Measurements from ENCODE around the gene MEF2D.

Gene MEF2D

DNA sequence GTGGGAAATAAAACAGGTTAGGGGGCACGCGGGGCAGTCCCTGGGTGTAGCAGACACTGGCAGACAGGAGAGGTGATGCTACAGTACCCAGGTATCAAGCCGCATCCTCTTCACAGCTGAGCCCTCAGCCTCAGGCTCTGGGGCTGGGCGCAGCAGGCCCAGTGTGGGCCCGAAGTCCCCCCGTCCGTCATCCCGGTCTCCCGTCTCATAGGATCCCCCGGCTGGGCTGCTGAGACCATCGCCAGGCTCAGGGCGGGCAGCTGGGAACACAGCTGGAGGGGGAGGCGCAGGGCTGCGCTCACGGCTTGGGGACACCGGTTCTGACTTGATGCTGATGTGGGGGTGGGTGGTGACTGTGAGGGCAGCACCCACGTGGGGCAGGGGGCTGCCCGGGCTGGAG lies 32.7 kb downstream of the MEF2D start:
- peak; percentile 33 for DNase-seq (ENCODE audit: low spot score)

DNA sequence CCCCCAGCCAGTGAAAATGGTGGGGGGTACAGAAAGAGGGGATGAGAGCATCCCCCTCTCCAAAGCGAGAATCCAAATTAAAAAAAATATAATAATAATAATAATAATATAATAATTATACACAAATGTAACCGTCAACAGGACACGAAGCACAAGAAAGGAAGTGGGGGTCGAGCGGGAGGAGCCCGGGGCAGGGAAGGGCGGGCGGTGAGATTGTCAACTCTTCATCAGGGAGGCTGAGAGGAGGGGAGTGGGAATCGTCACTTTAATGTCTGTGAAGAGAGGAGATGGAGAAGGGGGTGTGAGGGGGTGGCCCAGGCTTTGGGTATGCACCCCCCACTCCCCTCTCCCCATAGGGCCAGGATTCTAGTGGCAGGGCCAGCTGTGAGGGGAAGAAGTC lies 33.2 kb downstream of the MEF2D start:
- DNase-seq (ENCODE audit: low spot score) = peak; percentile 22

DNA sequence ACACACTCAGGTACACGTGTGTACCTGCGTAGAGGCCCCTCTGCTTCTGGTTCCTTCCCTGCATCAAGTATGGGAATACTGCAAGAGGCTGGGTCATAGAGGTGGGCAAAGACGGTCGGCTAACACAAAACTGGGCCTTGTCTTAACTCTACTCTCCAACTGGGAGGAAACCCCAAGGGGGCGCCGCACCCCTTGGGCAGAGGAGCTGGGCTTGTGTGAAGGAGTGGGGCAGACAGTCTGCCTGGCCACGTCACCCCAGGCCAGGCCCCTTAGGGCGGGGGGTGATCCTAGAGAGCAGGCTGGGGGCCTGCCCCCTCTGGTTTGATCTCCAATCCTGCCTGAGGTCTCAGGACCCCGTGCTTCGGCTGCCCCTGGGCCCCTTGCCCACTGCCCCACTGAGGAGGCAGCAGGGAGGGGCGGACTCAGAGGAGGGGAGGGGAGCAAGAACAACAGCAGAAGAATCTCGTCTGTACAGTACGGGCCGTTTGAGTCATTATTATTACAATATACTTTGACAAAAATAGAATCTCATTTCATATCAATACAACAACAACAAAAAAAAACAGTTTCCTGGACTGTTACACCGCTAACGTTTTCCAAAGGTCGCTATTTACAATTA lies 34.7 kb downstream of the MEF2D start:
- peak; percentile 65 for DNase-seq (ENCODE audit: low spot score)

DNA sequence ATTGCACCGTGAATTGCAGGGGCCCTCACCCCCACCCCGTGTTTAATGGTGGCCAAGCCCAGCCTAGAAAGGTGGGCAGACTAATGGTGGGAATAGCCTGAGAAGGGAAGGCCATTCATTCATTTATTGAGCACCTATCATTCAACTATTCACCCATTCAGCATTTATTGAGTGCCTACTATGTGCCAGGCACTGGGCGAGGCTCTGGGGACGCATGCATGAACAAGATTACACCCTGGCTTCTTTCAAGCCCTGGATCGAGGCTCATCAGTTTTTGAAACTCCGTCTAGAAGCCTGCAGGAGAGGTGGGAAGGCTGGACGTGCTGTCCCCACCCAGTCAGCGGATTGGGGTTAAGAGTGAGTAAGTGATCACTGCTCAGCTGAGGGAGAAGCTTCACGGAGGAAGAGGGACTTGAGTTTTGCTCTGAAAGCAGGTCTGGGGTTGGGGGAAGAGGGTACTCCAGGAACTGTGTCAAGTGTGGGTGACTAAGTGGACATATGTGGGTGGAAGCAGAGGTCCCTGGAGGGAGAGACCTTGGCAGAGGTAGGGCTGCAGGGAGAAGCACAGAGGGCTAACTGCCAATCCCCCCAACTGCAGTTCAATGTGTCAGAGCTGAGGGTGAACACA lies 35.6 kb downstream of the MEF2D start:
- DNase-seq (ENCODE audit: low spot score) = no peak

DNA sequence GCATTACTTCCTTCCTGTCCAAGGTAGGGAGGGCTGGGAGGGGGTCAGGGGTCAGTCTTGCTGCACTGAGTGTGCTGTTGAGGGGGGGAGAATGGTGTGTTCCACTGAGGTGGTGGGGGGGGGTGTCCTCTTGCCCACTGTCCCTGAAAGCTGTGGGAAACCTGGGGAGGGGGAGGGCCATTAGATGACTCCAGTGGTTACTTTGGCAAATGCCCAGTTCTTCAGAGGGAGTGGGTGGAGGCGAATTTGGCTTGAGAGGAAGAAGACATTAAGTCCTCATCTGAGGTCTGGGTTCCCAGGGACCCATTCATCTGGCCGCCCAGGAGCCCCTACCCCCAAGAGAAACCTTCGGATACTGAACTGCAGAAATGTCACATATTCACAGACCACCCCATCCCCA lies 36.2 kb downstream of the MEF2D start:
- DNase-seq (ENCODE audit: low spot score) = no peak

DNA sequence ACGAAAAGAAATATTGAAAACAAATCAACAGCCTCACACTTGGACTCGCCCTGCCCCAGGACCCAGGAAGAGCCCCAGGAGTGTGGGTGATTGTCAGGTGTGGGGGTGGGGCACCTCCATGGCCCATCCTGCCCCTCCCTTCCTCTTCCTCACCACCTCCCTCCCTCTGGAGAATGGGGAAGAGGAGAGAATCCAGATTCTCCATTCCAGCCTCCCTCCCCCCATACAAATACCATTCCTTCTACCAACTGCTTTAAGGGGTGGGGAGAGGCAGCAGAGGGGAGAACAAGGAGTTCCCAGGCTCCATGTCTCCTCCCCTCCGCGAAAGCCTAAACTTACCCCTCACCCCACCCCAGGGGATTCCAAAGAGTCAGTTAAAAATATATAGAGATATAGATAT lies 36.7 kb downstream of the MEF2D start:
- no peak for DNase-seq (ENCODE audit: low spot score)

DNA sequence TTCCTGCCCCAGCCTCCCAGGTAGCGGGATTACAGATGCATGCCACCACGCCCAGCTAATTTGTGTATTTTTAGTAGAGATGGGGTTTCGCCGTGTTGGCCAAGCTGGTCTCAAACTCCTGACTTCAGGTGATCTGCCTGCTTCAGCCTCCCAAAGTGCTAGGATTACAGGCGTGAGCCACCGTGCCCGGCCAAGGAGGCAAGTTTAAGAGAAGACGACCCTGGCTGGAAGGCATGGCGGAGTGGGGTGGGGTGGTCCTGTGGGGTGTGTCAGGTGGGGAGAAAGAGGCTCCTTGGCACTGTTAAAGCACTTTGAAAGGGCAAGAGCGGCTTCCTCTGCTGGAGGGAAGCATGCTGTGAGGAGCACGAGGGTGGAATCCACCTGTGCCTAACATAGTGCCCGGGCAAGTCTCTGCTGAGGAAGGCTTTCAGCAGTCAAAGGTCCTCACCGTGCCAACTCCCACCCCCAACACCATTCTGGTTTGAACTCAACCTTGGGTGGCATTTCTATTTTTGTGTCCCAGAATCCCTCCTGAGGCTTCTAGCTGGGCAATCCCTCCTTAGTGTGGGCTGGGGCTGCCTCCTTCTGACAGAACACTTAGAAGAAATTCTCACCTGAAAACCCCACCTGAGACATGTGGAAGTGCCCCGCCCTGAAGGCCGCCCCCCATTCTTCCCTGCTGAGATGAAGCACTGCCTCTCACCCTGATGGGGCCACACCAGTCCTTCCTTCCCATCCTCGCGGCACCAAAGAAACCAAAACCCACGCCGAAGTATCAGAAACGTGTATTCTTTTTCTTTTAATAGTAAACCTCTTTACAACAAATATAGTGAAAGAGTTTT lies 37.4 kb downstream of the MEF2D start:
- peak; percentile 18 for DNase-seq (ENCODE audit: low spot score)

DNA sequence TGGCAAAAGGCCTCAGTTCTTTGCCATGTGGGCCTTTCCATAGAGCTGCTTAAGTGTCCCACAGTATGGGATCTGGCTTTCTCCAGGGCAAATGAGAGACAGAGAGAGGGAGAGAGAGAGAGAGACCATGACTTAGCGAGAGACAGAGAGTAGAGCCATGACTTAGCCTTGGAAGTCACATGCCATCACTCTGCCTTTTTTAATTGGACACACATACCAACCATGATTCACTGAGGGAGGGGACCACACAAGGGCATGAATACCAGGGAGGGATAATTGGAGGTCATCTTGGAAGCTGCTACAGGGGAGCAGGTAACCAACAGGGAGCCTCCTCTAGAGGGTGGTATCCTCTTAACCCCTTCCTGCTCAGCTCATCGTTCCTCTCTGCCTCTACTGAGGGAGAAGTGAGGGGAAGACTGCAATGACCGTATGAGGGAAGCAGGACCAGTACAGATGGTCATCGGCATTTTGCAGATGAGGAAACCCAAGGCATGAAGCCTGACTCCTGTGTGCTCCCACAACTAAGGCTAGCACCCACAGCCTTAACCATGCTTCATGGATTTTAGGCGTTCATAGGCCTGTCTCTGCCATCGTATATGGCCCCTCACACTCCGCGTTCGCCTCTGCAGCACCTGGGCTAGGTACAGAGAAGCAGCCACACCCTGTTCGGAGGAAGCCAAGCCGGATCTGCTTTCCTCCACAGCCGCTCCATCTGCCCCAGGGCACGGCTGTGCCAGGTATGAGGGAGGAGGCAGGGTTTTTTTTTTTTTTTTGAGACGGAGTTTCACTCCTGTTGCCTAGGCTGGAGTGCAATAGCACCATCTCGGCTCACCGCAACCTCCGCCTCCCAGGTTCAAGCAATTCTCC lies 38.6 kb downstream of the MEF2D start:
- DNase-seq (ENCODE audit: low spot score) = no peak

DNA sequence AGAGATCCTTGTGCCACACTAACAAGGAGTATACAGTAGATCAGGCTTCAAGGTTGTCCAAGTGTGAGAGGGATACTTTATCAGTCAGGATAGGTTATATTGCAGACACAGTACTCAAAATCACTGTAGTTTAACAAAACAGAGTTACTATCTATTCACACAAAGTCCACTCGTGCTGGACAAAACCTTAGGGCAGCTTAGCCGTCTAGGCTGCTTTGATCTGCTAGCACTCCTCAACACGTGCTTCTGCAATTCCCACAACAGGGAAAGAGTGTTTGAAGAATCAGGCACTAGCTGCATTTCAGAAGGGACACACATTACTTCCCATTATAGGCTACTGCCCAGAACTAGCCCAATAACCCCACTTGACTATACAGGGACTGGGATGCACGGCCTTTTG lies 39.5 kb downstream of the MEF2D start:
- no peak for DNase-seq (ENCODE audit: low spot score)

DNA sequence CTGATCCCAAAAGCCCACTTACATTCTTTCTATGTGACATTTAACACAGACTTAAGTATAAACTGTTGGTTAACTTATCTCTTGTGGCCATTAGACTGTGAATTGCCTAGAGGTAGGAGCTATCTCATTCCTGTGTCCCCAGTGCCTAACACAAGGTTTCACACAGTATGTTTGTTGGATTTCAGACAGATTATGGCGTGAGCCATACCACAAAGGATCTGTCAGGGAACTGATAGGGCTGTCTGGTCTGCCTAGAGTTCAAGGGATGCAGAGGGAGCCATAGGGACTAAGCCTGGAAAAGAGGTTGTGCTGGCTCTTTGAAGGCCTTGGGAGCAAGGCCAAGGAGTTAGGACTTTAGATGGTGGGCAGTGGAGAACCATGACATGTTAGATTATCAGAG lies 40.0 kb downstream of the MEF2D start:
- DNase-seq (ENCODE audit: low spot score) = no peak

DNA sequence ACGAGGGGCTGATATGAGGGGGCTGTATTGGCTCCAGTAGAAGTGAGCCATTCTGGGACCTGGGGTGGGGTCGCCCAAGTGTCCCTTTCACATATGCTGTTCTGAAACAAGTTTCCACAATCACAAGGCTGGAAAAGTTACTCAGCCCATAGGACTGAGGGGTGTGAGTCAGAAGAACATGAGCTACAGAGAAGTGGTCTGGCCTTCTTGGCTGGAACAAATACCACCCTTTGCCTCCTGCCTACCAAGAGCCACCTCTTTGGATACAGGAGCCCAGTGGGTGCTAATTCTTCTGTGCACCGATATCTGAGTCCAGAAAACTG lies 42.4 kb downstream of the MEF2D start:
- peak; percentile 5 for DNase-seq (ENCODE audit: low spot score)

DNA sequence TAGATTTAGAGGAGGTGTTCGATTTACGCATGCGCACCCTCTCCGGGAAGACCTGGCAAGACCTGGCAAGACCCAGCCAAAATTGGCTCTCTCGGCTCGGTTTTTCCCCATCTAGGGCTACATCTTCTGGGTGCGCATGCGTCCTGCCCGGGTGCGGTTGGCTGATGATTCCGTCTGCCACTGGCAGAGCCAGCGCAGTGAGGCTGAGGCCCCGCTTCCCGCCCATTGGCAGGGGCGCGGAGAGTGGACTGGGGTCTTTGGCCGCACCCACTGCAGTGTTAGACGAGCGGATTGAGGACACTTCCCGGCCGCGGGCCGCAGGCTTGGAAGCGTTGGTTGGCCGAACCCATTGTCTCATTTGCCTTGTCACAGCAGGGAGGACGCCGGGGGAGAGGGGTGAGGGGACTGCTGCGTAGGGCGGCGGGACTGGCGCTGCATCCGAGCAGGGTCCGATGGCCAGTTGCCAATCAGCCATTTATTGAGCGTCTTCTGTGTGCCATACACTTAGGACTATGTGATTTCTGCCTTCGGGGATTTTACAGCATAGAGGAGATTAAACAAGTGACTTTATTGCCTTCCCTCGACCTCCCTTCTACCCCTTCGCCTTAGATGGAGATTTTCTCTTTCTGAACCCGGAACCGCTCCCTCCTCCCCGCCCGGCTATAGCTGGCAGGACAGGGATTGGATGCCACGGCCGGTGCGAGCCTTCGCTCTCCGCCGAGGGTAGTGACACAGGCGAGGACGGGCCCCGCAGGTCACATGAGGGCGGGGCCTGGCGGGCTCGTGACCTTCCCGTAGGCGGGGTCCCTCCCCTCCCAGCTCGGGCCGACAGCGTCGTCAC lies 43.7 kb downstream of the MEF2D start:
- DNase-seq (ENCODE audit: low spot score) = peak; percentile 99

DNA sequence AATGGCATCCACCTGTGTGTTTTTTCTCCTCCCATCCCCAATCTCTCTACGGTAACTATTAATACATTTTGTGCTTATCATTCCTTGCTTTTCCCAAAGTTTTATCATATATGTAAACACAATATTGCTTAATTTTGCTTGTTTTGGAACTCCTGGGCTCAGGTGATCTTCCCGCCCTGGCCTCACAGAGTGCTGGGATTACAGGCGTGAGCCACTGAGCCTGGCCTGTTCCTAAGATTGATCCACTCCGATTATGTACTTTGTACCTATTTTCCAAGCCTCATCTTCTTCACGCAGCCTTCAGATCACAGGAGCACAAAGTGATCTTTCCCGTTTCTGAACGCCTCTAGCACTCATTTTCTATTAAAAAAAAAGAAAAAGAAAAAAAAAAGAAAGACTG lies 45.2 kb downstream of the MEF2D start:
- DNase-seq (ENCODE audit: low spot score) = no peak

DNA sequence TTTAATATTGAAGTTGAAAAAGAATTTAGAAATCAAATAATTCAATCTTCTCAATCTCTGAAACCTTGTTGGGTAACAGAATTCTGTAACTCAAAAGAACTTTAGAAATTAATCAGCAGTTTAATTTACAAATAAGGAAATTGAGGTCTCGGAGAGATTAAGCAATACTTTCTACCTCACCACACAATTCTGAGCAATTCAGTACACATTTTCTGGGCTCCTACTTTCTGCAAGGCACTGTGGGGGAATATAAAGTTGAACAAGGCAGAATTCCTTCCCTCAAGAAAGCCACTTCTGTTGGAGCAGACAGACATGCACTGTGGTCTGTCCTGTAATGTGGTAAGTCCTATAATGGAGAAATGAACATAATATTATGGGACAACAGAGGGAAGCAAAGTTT lies 47.7 kb downstream of the MEF2D start:
- no peak for DNase-seq (ENCODE audit: low spot score)

DNA sequence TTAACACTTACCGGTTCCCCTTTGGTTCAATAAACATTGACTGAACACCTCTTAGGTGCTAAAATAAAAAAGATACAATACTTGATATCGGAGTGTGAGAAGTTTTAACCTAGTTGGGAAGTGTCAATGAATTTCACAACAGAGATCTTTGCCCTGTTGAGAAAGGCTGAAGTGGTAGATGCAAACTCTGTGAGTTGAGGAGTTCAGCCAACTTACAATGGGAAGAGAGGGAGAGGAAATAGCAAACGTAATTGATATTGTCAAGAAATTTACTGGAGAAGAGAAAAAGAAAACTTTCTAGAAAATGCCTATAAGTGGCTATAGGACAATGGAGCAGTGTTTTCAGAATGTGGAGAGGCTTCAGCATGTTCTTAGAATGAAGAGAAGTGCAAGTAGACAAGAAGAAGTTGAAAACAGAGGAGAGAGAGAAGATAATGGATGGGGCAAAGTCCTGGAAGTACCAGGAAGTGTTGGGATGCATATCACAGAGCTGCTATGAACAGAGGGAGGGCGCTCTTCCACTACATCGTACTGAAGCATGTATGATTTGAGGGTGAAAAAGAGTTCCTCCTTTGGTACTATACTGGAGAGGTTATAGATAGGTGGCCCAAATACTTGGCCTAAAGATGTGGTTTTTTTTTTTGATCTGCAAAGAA lies 48.9 kb downstream of the MEF2D start:
- no peak for DNase-seq (ENCODE audit: low spot score)

DNA sequence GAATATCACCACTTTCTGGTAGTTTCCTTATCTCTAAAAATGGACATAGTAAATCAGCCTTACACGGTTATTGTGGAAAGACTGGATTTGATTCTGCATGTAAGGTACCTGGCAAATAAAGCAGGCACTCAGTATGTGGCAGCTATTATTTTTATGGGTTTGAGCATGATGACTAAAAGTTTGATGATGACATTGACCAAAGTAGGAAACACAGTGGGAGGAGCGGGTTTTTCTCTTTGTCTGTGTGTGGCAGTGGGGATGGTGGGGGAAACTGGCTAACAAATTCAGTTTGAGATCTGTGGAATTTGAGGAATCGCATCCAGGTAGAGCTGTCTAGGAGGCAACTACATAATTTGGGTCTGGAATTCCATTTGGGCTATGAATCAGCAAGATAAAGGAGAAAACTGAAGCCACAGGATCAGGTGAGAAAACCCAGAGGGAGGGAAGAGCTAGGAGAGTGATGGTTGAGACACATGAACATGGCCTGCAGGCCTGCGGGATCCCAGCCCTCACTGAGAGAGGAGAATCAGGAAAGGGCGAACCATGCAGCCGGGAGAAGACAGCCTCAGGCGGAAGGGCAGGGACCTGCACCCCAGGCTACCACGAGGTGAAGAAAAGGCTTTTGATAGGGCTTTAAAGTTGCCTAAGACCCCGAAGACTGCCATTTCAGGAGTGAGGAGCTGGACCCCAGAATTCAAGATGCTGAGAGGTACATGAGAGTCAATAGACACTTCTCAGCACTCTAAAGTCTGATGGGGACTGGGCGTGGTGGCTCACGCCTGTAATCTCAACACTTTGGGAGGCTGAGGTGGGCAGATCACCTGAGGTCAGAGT lies 52.2 kb downstream of the MEF2D start:
- DNase-seq (ENCODE audit: low spot score) = no peak

DNA sequence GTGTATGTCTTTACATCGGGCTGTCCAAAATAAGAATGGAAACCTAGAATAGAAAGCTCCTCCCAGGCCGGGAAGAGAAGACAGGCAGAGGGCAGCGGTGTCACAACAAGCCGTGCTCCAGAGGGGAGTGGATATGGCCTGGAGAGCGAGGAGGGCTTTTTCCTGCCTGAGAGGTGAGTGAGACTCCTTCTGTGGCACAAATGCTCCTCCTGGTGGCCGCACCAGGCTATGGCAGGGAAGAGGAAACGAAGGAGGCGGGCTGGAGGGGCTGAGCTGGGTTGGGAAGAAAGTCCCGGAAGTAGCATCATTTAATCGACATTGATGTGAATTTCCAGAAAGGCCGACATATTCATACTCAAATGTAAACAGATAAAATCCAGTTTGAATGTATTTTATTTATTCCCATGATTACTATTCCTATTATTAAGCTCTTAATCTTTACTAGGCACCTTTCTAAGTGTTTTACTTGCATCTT lies 54.7 kb downstream of the MEF2D start:
- peak; percentile 90 for DNase-seq (ENCODE audit: low spot score)

DNA sequence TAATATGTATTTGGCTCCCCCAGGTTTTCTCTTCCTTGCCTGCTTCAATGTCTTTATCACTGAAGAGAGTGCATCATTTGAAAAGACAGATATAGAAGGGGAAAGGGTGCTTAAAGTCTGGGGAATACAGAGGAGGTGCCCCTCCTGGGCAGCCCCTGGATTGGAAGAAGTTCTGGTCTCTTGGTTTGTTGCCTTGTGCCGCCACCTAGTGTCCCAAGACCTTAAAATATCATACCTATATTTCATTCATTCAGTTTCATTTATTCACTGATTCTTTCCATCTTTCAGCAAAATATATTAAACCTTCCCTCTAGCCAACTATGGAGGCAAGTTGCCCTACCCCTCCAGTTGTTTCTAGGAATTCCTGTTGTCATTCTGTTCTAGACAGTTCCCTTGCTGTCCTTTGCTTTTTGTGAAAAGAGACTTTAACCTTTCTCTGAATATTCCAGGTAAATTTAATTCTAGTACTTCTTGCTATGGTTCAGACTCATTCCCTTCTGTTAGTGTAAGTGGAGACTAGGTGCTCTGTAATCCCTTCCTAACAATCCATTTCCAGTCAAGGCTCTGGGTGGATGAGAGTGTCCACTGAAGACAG lies 56.1 kb downstream of the MEF2D start:
- peak; percentile 80 for DNase-seq (ENCODE audit: low spot score)

DNA sequence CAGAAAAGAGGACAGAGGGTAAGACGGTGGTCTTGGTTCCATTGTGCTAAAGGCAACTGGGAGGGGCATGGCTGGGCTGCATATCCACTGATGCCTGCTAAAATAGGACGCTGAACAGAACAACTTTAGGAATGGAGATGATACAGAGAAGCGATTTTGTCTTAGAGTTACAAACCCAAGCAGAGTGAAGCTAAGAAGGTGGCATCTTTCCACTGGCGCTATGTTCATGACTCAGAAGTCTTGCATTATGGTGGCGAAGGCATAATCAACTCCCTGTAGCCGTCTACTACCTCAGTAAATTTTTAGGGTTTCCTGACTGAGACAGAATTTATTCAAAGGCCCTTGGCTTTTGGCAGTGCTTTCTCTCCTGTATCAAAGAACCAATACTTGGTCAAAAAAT lies 57.3 kb downstream of the MEF2D start:
- DNase-seq (ENCODE audit: low spot score) = no peak
